Measurements from ENCODE around the gene CDK14. TPM values are rescaled to one million over a fixed set of nuclear protein-coding genes. Genes with fewer than 3 reads are reported as not detected.

The CDK14 gene
- total and polyA plus RNA-seq, 9 donors = 12.6 to 54.1 (median 43.8) TPM

GRCh38 chr7:90817846-90818245 is 221.7 kb downstream of the CDK14 start:
- intact Hi-C loops (cut with DNase I) = no loop called here
- Histone ChIP-seq H3K27ac (no peak overlapping the region), H3K36me3 (no peaks in the 10 kb centered on the region), H3K4me1 (ENCODE audit: insufficient read depth) (no peaks in the 10 kb centered on the region), H3K27me3 (no peaks in the 10 kb centered on the region), H3K9me3 (no peaks in the 10 kb centered on the region), H3K4me3 (no peak overlapping the region)
- DNase-seq = no peak
- WGBS, 3 donors = 34 to 45% (median 38%) methylated on average over 2 of the region's 2 CpGs
- TF ChIP-seq CTCF (IDR thresholded peaks at IDR 0.05) (no peak), EP300 (IDR thresholded peaks at IDR 0.05) (no peak), POLR2A (IDR thresholded peaks at IDR 0.05) (no peak)

- DNase-seq = no peak
- Histone ChIP-seq H3K9me3 (no peaks in the 10 kb centered on the region), H3K4me3 (no peak overlapping the region), H3K4me1 (ENCODE audit: insufficient read depth) (no peaks in the 10 kb centered on the region), H3K27me3 (no peaks in the 10 kb centered on the region), H3K36me3 (no peaks in the 10 kb centered on the region), H3K27ac (no peak overlapping the region)
- WGBS, 3 donors = 51 to 67% (median 57%) methylated on average over 1 of the region's 1 CpG
- intact Hi-C loops (cut with DNase I) = no loop called here
- TF ChIP-seq CTCF (IDR thresholded peaks at IDR 0.05) = no peak
- TF ChIP-seq POLR2A (IDR thresholded peaks at IDR 0.05) = no peak
- no peak for TF ChIP-seq EP300 (IDR thresholded peaks at IDR 0.05)
Measured at GRCh38 chr7:90818341-90818740, 222.2 kb downstream of the CDK14 start.

- Histone ChIP-seq H3K9me3 (no peaks in the 10 kb centered on the region), H3K4me1 (ENCODE audit: insufficient read depth) (peaks cover 5% of the 10 kb centered on the region), H3K27me3 (no peaks in the 10 kb centered on the region), H3K36me3 (no peaks in the 10 kb centered on the region), H3K4me3 (no peak overlapping the region), H3K27ac (no peak overlapping the region)
- DNase-seq = no peak
- TF ChIP-seq EP300 (IDR thresholded peaks at IDR 0.05) (no peak), CTCF (IDR thresholded peaks at IDR 0.05) (no peak), POLR2A (IDR thresholded peaks at IDR 0.05) (no peak)
- intact Hi-C loops (cut with DNase I) = no loop called here
- WGBS, 3 donors = 46 to 54% (median 49%) methylated on average over 4 of the region's 4 CpGs
Measured at GRCh38 chr7:90821961-90822620, 226.0 kb downstream of the CDK14 start.

- Histone ChIP-seq H3K27me3 (no peaks in the 10 kb centered on the region), H3K4me3 (no peak overlapping the region), H3K27ac (no peak overlapping the region), H3K9me3 (no peaks in the 10 kb centered on the region), H3K36me3 (no peaks in the 10 kb centered on the region), H3K4me1 (ENCODE audit: insufficient read depth) (peaks cover 5% of the 10 kb centered on the region)
- 46 to 57% (median 52%) methylated on average over 5 of the region's 5 CpGs for WGBS, 3 donors
- intact Hi-C loops (cut with DNase I) = no loop called here
- no peak for TF ChIP-seq POLR2A (IDR thresholded peaks at IDR 0.05)
- TF ChIP-seq CTCF (IDR thresholded peaks at IDR 0.05) = no peak
- TF ChIP-seq EP300 (IDR thresholded peaks at IDR 0.05) = no peak
- no peak for DNase-seq
Measured at GRCh38 chr7:90824386-90825307, 228.5 kb downstream of the CDK14 start.

Data from ovary (tissue), 9 donors.